GM21825 (cell line): ENCODE data around the gene BCAT1.

Experiments used
- ATAC-seq: cut with Tn5 transposase; IDR thresholded peaks from one replicate; pipeline ENCODE4 v1.9.1; 2021; ENCODE audit warnings: mild to moderate bottlenecking, moderate library complexity; ENCODE audit not compliant: unreplicated experiment

BCAT1 gene

DNA sequence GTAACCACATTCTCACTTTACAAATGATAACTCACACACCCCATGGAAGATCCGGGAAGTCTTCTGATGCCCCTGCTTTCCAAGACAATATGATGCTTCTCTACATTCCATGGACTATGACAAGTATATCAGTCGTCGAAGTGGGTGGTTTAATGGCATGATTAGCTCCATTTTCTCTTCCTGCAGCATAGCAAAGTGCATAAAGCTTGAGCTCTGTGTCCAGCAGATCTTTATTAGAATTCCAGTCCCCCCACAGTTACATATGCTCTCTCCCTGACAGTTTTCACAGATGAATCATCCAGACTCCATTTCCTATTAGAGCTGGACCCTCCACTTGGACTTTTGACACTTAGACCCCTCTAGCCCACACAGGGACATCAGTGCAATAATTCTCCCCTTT lies 174.9 kb downstream of the BCAT1 start:
- no peak for ATAC-seq

DNA sequence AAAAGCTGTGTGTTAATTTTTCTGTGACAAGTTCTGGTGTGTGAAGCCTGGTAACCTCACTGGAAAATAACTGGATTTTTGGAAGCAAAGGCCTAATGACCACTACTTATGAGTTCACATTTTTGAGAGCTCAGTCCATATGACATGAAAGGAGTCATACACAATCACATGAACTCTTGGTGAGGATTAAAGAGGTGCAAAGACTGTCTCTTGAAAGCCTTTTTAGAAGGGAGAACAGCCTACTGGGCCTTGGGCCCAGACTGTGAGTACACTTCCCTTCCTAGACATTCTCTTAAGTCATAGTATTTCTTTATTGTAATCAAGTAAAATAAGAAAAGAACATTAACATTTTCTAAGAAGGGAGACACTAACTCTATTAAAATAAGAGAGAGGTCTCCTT lies 176.1 kb downstream of the BCAT1 start:
- ATAC-seq: no peak

DNA sequence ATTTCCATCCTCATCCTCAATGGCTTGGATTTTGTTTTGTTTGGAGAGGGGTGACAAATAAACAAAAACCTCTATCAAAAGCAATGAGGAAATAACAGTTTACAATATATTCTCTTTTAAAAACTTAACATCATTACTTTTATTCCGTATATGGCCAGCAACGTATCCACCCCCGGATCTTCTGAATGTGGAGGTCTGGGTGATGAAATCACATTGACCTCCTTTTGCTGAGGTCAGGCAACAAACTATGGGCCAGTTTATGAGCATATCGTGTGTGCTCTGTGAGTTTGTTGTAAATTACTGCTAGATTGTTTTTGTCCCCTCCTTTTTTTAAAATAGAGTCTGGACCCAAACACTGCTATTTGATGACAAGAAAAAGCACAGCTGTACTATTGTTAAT lies 178.1 kb downstream of the BCAT1 start:
- ATAC-seq: no peak

DNA sequence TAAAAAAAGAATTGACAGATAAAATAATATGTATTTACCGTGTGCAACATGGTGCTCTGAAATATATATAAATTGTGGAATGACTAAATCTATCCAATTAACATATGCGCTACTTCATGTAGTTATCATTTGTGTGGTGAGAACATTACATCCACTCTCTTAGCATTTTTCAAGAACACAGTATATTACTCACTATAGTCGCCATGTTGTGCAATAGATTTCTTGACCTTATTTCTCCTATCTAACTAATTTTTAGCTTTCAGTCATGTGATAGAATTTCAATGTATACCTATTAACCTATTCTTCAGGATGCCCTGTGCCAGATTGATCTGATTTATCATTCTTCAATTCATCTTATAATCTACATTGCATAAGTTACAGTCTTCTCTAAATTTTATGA lies 178.6 kb downstream of the BCAT1 start:
- ATAC-seq: no peak

DNA sequence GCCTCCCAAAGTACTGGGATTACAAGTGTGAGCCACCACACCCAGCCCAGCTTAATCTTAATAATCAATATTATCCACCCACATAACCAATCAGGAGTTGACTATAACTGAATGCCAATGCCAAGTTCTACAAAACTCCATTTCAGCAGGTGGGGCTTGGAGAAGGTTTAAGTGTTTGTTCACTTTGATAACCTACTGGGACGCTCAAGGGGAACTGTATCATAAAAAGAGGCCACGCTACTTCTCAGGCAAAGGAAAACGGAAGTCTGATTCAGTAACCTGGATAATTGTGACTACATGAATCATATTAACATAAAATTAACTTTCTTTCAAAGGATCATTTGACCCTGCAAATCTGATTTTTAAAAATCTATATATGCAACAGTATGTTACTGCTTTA lies 179.2 kb downstream of the BCAT1 start:
- ATAC-seq: no peak

- no peak for ATAC-seq
Measured at GRCh38 chr12:24768415-24768814, 180.5 kb downstream of the BCAT1 start.

- ATAC-seq: no peak
Measured at GRCh38 chr12:24767016-24767415, 181.9 kb downstream of the BCAT1 start.

GRCh38 chr12:24764712-24765111 lies 184.2 kb downstream of the BCAT1 start:
- no peak for ATAC-seq

DNA sequence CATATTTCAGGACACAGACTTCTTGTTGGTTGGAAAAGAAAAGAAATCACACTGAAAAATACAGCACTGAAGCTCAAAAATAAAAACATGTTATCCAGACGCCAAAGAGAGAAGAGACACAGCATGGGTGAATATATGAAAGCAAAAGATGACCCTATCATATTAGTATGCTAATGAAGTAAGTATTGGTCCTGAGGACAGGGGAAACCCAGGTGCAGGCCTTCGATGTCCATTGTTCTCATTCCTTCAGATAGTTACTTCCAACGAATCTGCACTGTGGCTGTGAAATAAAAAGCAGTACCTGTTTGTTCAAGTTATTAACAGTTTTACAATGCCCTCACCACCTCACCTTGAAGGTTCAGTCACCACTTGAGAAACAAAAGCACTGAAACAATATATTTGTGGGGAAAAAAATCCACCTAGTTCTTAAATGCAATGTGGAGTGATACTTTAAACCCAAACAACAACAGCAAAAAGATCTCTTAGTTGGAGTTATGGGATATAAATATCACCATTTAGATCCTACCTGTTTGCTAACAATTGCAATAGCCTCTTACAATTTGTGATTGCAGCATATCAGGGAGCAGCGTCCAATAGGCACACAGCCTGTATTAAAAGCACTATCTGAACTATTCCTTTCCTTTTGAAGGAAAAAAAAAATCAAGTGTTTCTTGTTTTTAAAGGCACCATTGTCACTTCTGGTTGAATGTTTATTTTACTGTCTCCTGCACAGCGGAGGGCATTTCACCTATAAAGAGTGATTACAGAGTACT lies 188.1 kb downstream of the BCAT1 start:
- ATAC-seq: no peak

DNA sequence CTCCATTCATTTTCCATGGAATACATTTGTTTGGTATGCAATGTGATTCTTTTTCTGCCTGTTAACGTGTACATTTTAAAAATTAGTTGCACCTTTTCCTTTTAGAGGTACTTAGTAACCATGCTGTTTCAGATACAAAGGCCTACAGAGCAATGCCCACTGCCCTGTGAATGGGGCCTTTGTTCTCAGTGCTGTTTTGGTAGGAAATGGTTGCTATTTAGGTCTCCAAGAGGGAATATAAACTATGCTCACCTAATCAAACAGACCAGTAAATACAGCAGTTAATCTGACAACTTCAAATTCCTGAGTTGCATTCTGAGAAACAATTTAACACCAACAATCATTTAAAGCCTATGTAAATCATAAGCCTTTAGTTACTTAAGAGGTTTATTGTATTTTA lies 188.7 kb downstream of the BCAT1 start:
- ATAC-seq: no peak
